ENCODE data around the gene BMF.
A peak's percentile ranks its signal among the peaks of the same experiment; 100 is the strongest.

Gene BMF

DNA sequence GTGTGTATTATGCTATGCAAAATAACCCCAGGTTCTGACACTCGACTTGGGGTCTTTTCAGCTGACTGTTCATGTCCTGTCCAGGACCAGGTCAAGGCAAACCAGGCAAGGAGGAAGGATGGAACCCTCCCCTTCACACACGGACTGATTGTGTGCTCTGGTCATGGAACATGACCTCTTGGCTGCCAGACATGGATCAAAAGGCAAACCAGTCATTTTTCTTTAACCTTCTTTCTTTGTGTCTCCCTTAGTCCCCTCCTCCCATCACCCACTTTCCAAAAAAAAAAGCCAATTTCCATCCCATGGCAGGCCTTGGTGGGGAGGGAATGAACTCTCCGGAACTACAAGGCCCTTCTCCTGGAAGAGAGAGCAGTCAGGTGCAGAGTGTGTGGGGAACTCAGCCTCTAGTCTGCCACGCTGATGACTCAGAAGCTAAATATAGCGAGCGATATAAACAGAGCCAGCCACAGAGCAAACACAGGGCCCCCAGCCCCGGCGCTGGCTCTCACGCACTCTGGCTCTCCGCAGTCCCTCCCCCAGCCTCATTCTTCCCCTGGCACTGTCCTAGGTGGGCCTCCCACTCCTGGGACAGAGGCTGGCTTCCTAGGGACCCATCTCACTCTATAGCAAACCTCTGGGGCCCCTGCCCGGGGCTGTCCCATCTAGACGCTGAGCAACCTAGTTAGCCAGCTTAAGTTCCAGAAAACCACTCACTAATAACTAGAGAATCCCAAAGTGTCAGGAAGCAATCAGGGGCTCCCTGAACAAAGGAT lies 10.0 kb downstream of the BMF start:
- Histone ChIP-seq H3K4me2 (ENCODE audit: low read length, poor library complexity, severe bottlenecking) (peak overlapping the region; percentile 46), H3K27ac (ENCODE audit: low read length, poor library complexity, severe bottlenecking) (peak overlapping the region; percentile 89), H2BK120ac (ENCODE audit: low read depth, low read length) (peak overlapping the region; percentile 80), H3K4me3 (ENCODE audit: insufficient read depth in 1 of 2, low read depth in 1 of 2, low read length in 2 of 2) (peak overlapping the region in 1 of 2 experiments; percentile 29), H3K4me1 (ENCODE audit: control insufficient read depth, insufficient read depth, low read depth, low read length) (peaks cover 62% of the 10 kb centered on the region), H3K4ac (ENCODE audit: low read depth in 1 of 2, low read length in 2 of 2) (peak overlapping the region; percentile 94 to 97), H3K14ac (ENCODE audit: low read length in 2 of 2) (peak overlapping the region in 1 of 2 experiments; percentile 39), H3K18ac (ENCODE audit: low read depth in 1 of 2, low read length in 2 of 2) (peak overlapping the region; percentile 96 to 98), H3K79me1 (replicated peaks; ENCODE audit: low read length, poor library complexity, severe bottlenecking) (peaks cover 19% of the 10 kb centered on the region), H4K91ac (ENCODE audit: low read length) (peak overlapping the region; percentile 91), H3K9me3 (ENCODE audit: control insufficient read depth, low read length) (no peaks in the 10 kb centered on the region), H2BK15ac (ENCODE audit: low read depth, poor library complexity, severe bottlenecking) (peak overlapping the region; percentile 5), H2BK12ac (ENCODE audit: low read length in 2 of 2) (peak overlapping the region; percentile 78 to 85), H3K27me3 (ENCODE audit: control insufficient read depth in 1 of 2, insufficient read depth in 1 of 2, low read length in 2 of 2) (no peaks in the 10 kb centered on the region), H3K23ac (ENCODE audit: low read length in 2 of 2) (no peak overlapping the region), H2AK5ac (ENCODE audit: low read length, severe bottlenecking) (peak overlapping the region; percentile 41), H3K9ac (ENCODE audit: low read length) (peak overlapping the region; percentile 74), H3K36me3 (ENCODE audit: control insufficient read depth in 1 of 2, insufficient read depth in 2 of 2, low read depth in 1 of 2, low read length in 2 of 2) (peaks cover 11 to 27% of the 10 kb centered on the region in 2 experiments), H2AFZ (ENCODE audit: low read depth, low read length) (no peak overlapping the region), H4K8ac (ENCODE audit: low read length) (peak overlapping the region; percentile 80), H2BK5ac (ENCODE audit: low read depth, low read length, poor library complexity, severe bottlenecking) (peak overlapping the region; percentile 87)
- peak; percentile 99 for DNase-seq
- 2% methylated on average over 12 of the region's 12 CpGs for WGBS

- DNase-seq, result peak; percentile 60
- H3K27ac ChIP-seq (ENCODE audit: low read length, poor library complexity, severe bottlenecking), result peak overlapping the region; percentile 89
- WGBS, result 64% methylated on average over 10 of the region's 10 CpGs
- H3K9ac ChIP-seq (ENCODE audit: low read length), result peak overlapping the region; percentile 74
- H3K18ac ChIP-seq (ENCODE audit: low read depth in 1 of 2, low read length in 2 of 2), result peak overlapping the region; percentile 96 to 98
- H4K8ac ChIP-seq (ENCODE audit: low read length), result peak overlapping the region; percentile 80
- H2BK5ac ChIP-seq (ENCODE audit: low read depth, low read length, poor library complexity, severe bottlenecking), result peak overlapping the region; percentile 1
- H3K27me3 ChIP-seq (ENCODE audit: control insufficient read depth in 1 of 2, insufficient read depth in 1 of 2, low read length in 2 of 2), result no peaks in the 10 kb centered on the region
- no peak overlapping the region for H3K4me2 ChIP-seq (ENCODE audit: low read length, poor library complexity, severe bottlenecking)
- peaks cover 11 to 28% of the 10 kb centered on the region in 2 experiments for H3K36me3 ChIP-seq (ENCODE audit: control insufficient read depth in 1 of 2, insufficient read depth in 2 of 2, low read depth in 1 of 2, low read length in 2 of 2)
- peaks cover 19% of the 10 kb centered on the region for H3K79me1 ChIP-seq (replicated peaks; ENCODE audit: low read length, poor library complexity, severe bottlenecking)
- peaks cover 62% of the 10 kb centered on the region for H3K4me1 ChIP-seq (ENCODE audit: control insufficient read depth, insufficient read depth, low read depth, low read length)
- H3K4ac ChIP-seq (ENCODE audit: low read depth in 1 of 2, low read length in 2 of 2), result peak overlapping the region; percentile 94 to 97
- peak overlapping the region; percentile 80 for H2BK120ac ChIP-seq (ENCODE audit: low read depth, low read length)
- peak overlapping the region; percentile 91 for H4K91ac ChIP-seq (ENCODE audit: low read length)
- peak overlapping the region in 1 of 2 experiments; percentile 29 for H3K4me3 ChIP-seq (ENCODE audit: insufficient read depth in 1 of 2, low read depth in 1 of 2, low read length in 2 of 2)
- H2AK5ac ChIP-seq (ENCODE audit: low read length, severe bottlenecking), result peak overlapping the region; percentile 24
- H2BK12ac ChIP-seq (ENCODE audit: low read length in 2 of 2), result peak overlapping the region; percentile 78 to 85
- H3K14ac ChIP-seq (ENCODE audit: low read length in 2 of 2), result peak overlapping the region in 1 of 2 experiments; percentile 39
- peak overlapping the region; percentile 83 for H2BK15ac ChIP-seq (ENCODE audit: low read depth, poor library complexity, severe bottlenecking)
- H3K9me3 ChIP-seq (ENCODE audit: control insufficient read depth, low read length), result no peaks in the 10 kb centered on the region
- no peak overlapping the region for H2AFZ ChIP-seq (ENCODE audit: low read depth, low read length)
- H3K23ac ChIP-seq (ENCODE audit: low read length in 2 of 2), result no peak overlapping the region
Measured at GRCh38 chr15:40097968-40098476, 10.7 kb downstream of the BMF start.

DNA sequence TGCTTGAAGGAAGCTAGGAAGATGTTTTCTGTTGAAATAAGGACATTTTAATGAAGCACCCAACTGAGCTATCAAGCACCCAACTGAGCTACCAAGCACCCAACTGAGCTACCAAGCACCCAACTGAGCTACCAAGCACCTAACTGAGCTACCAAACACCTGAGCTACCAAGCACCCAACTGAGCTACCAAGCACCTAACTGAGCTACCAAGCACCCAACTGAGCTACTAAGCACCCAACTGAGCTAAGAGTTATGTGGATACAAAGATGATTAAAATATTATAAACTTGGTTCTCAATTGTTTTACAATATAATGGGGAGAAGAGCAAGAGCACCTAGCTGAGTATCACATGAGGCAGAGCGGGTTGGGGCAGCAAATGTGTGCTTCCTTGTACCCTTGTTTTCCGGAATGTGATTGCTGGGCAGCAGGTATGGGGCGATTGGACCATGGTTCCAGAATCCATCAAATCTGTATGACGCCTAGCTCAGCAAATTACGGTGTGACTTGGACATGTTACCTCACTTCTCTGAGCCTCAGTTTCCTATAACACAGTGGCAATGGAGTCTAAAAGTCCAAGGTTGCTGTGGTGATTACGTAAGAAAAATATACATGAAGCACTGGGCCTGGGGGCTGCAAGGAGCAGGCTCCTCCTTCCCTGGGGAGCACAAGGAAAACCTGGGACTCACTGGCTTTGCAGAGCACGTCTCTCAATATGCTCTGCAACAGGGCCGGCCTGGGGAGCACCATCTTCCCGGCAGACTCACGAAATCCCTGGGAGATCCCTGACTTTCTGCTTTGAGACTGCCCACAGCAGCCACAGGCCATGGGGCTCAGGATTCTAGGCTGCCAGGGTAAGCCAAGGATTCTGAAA lies 11.3 kb downstream of the BMF start:
- H3K9me3 ChIP-seq (ENCODE audit: control insufficient read depth, low read length), result no peaks in the 10 kb centered on the region
- peak overlapping the region; percentile 91 for H4K91ac ChIP-seq (ENCODE audit: low read length)
- peak overlapping the region; percentile 80 for H4K8ac ChIP-seq (ENCODE audit: low read length)

More for the DNA sequence above, 11.3 kb downstream of the BMF start:
- Histone ChIP-seq H3K4me3 (ENCODE audit: insufficient read depth in 1 of 2, low read depth in 1 of 2, low read length in 2 of 2) (no peak overlapping the region), H2AK5ac (ENCODE audit: low read length, severe bottlenecking) (peak overlapping the region; percentile 80), H3K79me1 (replicated peaks; ENCODE audit: low read length, poor library complexity, severe bottlenecking) (peaks cover 19% of the 10 kb centered on the region), H3K14ac (ENCODE audit: low read length in 2 of 2) (peak overlapping the region in 1 of 2 experiments; percentile 5), H2BK120ac (ENCODE audit: low read depth, low read length) (peak overlapping the region; percentile 80), H2BK15ac (ENCODE audit: low read depth, poor library complexity, severe bottlenecking) (peak overlapping the region; percentile 83), H3K18ac (ENCODE audit: low read depth in 1 of 2, low read length in 2 of 2) (peak overlapping the region; percentile 96 to 98), H3K4me2 (ENCODE audit: low read length, poor library complexity, severe bottlenecking) (no peak overlapping the region), H3K4me1 (ENCODE audit: control insufficient read depth, insufficient read depth, low read depth, low read length) (peaks cover 61% of the 10 kb centered on the region), H2BK12ac (ENCODE audit: low read length in 2 of 2) (peak overlapping the region; percentile 78 to 85), H3K36me3 (ENCODE audit: control insufficient read depth in 1 of 2, insufficient read depth in 2 of 2, low read depth in 1 of 2, low read length in 2 of 2) (peaks cover 11 to 30% of the 10 kb centered on the region in 2 experiments), H3K23ac (ENCODE audit: low read length in 2 of 2) (no peak overlapping the region), H3K4ac (ENCODE audit: low read depth in 1 of 2, low read length in 2 of 2) (peak overlapping the region; percentile 94 to 97), H3K27ac (ENCODE audit: low read length, poor library complexity, severe bottlenecking) (peak overlapping the region; percentile 46), H2AFZ (ENCODE audit: low read depth, low read length) (no peak overlapping the region), H3K27me3 (ENCODE audit: control insufficient read depth in 1 of 2, insufficient read depth in 1 of 2, low read length in 2 of 2) (no peaks in the 10 kb centered on the region), H2BK5ac (ENCODE audit: low read depth, low read length, poor library complexity, severe bottlenecking) (peak overlapping the region; percentile 59), H3K9ac (ENCODE audit: low read length) (peak overlapping the region; percentile 74)
- DNase-seq, result no peak
- 90% methylated on average over 10 of the region's 10 CpGs for WGBS
